HG02981 (cell line): ENCODE data around the gene EPB41L4A.

Source experiments
- ATAC-seq: cut with Tn5 transposase; IDR thresholded peaks from one replicate; pipeline ENCODE4 v1.9.1; 2021; ENCODE audit warnings: mild to moderate bottlenecking, moderate library complexity; ENCODE audit not compliant: unreplicated experiment

The EPB41L4A gene

DNA sequence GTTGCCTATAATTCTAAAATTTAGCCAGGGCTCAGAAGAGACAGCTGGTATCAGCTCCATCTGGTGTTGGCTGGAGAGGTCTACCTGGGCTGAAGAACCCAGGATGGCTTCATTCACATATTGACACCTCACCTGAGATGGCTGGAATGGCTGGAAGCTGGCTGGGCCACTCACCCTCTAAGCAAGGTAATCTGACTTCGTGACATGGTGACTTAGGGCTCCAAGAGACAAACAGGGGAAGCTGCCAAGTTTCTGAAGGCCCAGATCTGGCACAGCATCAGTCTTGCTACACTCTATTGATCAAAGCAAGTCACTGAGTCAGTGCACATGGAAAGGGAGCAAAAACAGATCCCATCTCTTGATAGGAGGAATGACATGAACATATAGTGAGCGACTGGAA is 102.3 kb downstream of the EPB41L4A start:
- ATAC-seq: no peak

DNA sequence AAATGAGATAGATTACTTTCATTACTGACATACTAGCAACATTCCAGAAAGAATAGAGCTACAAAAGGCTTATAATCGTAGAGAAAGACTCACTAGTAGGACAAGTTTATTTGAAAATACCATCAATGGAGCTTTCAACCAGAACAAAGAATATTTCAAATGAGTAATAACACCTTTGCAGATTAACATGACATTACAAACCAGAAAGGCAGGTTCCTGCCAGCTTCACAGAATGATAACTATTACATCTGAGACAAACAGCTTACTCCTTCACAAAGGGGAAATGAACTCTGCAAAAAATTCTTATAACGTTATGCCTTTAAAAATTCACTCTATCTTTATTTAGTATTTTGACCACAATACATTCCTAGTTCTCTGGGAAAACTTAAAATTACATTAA is 103.1 kb downstream of the EPB41L4A start:
- ATAC-seq: no peak

DNA sequence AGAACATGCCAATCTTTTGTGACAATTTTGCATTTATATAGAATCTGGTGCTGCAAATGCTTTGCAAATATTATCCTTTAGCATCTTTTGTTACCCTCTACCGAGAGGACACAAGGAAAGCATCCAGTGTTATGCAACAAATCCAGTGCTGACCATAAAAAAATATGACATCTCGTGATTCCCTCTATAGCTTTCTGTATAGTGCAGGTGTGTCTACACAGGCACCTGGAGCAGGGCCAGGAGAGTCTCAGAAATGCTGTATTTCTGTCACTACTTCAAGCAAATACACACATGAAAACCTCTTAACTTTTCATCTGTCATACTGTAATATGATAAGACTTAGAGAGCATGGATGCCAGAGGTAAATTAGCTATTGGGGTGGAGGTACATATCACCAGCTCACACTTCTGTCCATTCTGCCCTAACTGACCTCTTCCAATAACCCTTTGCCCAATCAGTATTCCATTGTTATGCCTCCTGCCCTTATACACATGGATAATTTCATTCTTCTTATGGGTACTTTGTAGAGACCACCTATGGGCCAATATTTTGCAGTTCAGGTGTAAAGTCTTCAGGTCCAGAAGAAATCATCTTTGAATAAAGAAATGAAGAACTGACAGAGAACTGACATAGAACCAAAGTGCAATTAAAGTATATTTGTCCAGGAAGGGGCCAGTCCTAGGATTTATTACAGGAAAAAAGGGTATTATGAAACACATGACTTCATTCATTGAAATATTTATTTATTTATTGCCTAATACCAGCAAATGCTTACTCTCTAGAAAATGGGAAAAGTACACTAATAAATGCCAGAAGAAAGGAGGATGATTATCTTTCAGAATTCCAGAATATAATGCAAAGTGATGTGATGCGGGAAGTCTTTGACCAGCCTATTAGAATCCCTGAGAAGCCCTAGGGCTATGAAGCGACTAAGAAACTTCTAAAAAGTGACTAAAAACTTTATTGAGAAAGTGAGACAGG is 106.5 kb downstream of the EPB41L4A start:
- ATAC-seq: no peak

DNA sequence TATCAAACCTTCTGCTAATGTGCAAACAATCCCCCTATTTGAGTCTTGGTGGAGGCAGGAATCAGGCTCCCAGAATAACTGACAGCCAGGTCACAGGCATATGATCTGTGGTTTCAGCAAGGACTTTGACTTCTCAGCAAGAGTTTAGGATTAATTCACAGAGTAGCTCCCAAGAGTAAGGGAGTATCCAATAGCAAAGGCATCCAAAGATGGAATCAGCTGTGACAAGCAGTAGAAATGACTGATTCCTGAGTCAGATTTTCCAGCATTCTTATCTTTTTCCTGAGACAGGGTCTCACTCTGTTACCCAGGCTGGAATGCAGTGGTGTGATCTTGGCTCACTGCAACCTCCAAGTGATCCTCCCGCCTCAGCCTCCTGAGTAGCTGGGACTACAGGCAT is 108.3 kb downstream of the EPB41L4A start:
- ATAC-seq: no peak

DNA sequence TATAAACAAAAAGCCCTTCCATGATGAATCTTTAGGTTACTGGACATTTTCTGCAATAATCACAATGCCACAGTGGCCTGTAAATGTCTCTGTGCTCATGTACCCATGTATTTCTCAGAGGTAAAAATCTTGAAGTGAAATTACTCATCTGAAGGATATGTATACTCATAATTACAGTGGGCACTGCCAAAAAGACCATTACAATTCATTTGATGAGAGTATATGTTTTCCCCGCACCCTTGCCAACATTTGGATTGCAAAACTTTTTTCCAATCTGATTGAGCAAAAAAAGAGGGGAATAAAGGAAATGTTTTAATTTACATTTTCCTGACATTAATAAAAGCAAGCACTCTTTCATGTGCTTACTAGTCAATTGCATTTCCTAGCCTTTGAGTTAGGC is 110.5 kb downstream of the EPB41L4A start:
- no peak for ATAC-seq

DNA sequence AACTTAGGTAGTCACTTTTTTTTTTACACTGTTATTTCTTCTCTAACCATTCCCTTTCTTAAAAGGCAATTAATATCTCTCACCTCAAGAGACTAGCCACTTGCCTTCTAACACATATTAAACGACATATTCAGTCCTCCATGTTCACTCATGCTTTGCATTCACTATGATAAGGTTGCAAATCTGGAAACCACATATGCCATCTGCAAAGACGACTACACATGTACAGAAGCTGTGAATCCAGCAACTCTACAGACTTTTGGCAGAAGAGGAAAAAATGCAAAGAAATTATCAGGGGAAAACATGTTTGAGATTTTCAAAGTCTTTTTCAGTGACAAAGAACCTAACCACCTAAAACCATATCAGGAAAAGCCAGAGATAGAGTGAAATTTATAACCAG is 112.1 kb downstream of the EPB41L4A start:
- ATAC-seq: no peak

DNA sequence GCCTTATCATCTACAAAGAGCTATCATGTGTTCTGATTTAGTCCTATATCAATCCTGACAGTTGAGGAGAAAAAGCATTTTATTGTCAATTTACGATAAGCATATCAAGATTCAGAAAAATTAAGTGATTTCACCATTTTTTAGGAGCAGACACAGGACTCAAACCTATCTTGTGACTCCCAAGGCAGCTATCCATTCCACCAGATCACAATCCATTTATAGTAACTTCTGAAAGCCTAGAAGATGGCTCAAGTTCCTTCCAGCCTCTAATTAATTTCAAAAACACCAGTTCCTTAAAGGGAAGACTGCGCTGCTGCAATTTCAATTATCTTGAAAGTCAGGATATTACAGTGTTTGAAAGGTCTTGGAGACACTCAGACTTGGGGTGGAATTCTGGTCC is 114.3 kb downstream of the EPB41L4A start:
- no peak for ATAC-seq

DNA sequence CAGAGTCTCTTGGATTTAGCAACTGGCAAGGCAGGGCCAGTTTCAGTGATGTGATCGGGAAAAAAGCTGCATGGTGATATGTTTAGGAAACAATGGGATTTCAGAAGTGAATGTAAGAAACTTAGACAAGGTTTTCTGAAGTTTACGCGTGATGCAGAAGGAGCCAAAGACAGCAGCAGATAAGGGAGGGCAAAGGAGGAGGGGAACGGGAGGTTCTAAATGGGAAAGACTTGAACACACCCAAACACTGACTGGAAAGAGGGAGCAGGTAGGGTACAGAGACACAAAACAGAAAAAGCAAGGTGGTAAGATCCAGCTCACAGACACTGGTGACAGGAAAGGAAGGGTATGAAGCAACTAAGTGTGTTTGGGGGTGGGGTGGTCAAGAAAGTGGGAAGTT is 115.4 kb downstream of the EPB41L4A start:
- no peak for ATAC-seq

DNA sequence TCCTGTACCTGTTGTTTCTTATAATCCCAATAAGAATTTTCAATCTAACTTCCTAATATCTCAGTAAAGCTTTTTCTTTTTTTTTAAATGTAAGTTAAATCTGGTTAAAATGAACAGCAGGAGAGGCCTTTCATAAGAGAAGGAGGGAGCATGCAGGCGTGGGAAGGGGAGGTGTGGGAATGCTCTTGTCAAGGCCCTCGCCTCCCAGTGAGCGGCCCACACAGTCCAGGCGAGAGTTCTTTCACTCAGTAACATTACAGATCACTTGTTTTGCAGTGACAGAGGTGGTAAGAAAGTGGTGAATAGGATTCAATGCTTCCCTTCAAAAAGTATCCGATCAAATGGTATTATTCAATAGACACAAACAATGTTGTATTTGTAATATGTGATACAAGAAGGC is 125.0 kb downstream of the EPB41L4A start:
- ATAC-seq: no peak

DNA sequence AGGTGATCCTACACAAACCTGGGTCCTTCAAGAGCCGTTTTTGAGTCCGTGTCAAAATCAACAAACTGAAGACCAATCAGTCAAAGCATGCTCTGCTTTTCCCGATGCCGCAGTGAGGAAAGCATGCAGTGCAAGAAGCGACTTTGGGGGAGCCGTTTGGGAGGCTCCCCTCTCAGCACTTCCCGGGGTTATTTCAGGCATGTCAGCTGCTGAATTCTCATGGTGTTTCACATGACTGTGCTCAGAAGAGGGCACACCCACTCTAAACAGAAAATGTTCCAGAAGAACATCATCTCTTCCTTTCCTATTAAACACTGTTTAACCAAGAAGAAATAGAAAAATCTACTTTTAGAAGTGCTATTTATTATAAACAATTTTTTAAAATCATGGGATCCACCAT is 125.5 kb downstream of the EPB41L4A start:
- ATAC-seq: no peak

DNA sequence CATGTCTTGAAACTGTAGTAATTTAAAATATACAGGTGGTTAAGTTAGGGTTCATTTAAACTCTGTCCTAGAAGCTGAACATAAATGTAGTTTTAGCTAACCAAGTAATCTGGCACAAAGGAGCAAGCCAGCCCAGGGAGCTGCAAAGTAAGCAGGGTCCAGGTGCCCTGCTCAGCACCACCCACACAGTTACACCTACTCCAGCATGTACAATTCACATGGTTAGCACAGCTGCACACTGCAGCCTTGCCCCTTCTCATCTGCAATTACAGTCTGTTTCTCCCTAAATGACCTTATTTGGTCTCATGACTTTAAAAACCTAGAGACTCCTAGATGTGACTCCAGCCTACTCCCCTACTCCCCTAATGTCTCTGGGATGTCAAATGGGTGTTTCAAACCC is 128.4 kb downstream of the EPB41L4A start:
- no peak for ATAC-seq

DNA sequence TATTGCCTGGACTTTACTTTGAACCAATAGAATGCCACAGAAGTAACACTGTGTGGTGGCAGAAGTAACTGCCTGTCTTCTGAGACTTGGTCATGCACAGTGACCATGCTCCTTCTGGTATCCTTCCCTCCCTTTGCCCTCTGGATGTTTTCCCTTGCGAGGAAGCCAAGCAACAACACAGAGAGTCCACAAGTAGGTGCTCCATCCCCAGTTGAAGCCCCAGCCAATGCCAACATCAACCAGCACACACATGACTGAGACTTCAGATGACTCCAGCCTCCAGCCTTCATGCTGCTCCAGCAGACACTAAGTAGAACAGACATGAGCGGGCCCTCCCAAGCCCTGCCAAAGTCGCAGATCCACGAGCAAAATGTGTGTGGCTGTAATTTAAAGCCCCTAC is 129.6 kb downstream of the EPB41L4A start:
- no peak for ATAC-seq

DNA sequence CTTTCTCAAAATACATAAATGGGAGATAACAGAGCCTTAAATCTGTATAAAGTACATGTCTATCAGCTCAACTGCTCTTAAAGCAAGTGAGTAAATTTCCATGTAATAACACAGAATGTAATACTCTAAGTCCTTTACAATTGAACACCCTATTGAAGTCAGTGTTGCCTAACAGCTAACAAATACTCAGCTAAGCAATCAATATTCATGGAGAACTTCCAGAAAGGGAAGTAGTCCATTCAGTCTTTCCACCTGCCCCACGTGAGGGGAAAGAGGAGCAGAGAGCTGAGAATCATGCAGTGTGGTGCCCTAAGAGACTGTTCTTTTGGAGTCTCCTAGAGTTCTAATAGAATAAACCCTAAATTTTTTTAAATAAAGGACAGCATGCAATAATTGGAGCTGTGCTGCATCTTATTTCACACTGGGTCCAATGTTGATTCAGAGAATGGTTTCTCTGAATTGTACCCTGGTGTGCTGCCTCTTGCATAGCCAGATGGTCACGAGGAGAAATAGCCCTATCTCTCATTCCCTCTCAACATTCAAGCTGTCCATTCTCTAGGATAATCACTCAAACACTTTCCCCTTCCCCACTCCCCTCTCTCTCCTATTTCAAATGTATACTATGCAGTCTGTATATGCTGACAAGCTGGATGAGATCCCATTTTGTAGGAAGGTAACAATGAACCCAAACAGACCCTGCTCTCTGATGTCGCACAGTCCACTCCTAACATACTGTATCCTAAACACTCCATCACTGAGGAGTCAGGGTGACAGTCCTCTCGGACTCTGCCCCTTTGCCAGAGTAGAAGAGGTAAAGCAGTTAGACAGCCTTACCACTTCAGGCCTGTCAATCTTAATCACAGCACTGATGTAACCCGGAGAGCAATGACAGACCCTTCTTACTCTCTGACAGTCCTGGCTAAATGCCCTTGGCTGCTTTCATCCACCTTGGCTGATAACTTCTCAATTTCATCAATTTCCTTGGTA is 134.8 kb downstream of the EPB41L4A start:
- no peak for ATAC-seq

DNA sequence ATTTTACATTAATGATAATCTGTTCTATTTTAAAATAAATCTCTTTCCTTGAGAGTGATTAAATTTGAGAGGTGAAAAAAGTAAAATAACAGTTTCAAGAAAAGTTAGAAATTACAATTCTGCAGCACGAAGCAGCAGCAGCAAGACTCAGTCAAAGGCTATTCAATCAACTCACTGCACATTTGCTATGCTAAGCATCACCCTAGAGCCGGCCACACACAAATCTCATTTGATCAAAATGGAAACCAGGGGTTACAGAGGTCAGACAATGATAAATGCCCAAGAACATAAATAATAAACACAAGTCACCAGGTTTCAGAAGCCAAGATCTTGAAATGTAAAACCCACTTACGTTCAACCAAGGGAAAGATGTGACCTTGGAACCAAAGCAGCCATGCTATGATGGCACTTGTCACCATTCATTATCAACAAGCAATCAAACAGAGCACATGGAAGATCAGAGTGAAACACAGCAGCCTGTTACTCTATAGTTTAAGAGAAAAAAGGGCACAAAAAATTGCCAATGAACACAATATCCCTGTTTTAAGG is 136.0 kb downstream of the EPB41L4A start:
- no peak for ATAC-seq

DNA sequence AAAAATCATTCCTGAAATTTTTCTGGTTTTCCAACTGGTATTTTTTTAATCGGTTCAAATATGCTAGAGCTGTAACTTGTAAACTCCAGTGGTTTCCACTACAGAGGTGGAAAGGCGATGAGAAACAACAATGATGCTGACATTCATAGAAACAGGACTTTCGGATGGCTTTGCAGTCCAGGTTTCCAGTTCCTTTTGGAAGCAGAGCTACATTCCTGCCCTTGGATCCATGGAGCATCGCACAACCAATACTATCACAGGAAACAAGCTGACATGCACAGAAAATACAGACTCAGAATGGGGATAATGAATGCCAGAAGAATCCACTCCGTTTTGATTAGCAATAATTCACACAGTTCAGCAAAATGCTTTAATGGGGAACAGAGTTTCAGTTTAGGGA is 140.0 kb downstream of the EPB41L4A start:
- ATAC-seq: no peak

DNA sequence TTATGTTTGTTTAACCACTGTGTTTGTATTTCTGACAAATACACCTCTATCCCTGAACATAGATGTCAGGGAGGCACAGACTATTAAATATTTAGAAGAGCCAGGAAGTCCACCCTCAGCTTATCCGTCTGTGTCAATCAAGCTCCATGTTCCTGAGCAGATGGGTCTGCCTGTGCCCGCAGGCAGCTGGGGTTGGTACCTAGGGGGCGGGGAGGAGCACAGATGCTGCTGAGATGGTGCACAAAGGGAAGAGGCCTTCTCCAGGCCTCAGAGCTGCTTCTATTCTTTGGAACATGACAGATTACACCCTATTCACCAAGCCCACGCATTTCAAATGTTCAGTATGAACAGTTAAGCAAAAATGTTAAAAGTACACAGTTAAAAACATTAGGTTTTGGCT is 142.1 kb downstream of the EPB41L4A start:
- ATAC-seq: no peak

DNA sequence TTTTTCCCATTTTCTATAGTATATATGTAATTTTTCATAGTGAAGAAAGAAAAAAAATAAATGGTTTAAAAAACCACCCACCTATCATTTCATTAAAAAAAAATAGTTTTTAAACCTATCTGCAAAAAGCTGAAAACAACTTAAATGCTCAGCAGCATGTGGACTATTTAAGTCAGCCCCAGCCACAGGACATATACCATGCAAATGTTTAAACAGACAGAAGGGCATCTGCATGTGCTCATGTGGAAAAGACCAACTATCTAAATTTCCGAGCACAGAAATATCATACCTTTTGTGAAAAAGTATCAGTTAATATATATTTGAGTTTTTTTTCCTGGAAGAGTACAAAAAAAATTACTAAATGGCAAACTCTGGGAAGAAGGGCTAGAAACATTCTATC is 143.4 kb downstream of the EPB41L4A start:
- ATAC-seq: no peak

DNA sequence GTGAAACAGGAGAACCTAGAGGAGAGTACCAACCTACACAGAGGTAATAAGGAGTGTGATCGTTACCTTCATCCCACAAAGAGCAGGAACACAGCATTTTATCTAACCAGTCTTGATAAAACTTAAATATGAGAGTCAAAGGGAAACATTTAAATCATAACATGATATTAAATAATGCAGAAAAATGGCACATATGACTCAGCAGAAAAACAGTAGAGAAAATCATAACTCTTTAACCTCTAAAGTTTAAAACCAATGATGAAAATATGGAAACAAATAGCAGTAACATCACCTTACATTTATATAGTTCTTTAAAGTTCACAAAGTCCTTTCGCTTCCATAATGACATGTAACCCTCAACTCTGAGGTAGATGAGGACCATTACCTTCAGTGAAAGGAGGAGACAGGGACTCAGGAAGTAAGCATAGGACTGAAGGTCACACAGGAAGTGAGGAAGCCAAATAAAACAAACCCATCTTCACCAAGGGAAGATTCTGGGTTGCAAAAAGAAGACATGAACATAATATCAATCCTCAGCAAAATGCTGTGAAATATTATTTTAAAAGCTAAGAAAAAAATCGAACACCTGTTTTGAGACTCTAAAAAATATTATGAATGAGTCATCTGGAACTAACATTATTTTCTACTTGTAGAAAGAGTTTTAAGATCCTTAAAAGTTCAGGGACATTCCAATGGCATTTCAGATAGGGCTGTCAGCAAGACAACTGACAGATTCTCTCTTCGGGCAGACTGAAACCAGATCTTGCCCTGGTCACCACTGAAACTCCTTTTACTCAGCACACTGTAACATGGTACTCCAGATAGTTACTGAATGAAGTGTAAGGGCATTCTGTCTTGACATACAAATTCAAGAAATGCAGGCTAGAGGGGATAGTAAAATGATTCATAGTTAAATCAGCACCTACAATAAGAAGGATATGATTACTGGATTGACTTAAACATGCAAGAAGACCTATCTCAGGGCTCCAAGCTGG is 148.5 kb downstream of the EPB41L4A start:
- ATAC-seq: no peak

DNA sequence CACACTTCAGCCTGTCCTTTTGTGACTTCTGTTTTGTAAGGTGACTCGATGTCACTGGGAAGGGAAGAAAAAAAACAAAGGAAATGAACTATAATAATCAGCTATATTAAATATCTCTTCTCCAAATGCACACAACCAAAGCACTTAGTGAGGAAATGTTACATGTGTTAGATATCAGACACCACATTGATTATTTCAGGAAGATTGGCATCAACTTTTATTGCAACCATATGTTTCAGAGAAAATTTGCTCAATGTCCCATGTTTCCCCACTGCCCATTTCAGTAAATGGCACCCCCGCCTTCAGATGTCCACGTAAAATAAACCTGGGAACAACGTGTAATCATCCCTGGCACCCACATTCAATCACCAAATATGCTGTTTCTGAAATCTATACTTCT is 151.8 kb downstream of the EPB41L4A start:
- no peak for ATAC-seq

DNA sequence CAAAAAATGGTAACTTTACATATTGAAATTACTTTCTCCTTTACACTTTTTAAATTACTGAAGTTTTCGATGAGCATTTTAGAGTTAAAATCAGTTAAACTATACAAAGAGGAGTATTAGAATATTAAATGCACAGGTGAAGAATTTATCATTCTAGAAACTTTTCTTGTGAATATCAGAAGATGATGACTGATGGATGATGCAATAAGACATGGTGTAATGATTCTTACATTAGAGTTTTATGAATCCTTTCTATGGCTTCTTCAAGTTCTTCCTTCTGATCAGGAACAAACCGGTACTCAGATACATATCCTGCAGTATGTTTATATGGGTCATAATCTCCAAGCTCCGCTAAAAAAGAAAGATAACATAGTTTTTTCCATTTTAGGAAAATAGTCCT is 154.4 kb downstream of the EPB41L4A start:
- no peak for ATAC-seq
